HG02852 (cell line): ENCODE data around the gene MARCHF3.

Experiments used
- ATAC-seq: cut with Tn5 transposase; IDR thresholded peaks from one replicate; pipeline ENCODE4 v1.9.1; 2021; ENCODE audit warnings: mild to moderate bottlenecking, moderate library complexity; ENCODE audit not compliant: unreplicated experiment

Gene MARCHF3

GRCh38 chr5:126826619-126827215, 203.6 kb downstream of the MARCHF3 start:
- no peak for ATAC-seq

DNA sequence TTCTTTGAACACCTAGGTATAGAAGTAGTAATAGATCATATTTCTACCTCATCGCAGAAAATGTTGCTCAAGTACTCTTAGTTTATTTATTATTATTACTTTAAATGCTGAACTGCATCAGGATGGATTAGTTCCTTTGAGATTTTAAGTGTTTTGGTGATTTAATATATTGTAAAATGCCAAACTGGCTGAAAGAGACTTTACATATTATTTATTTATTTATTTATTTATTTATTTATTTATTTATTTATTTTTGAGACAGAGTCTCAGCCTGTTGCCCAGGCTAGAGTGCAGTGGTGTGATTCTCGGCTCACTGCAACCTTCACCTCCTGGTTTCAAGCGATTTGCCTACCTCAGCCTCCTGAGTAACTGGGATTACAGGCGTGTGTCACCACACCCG, 211.1 kb downstream of the MARCHF3 start:
- no peak for ATAC-seq

DNA sequence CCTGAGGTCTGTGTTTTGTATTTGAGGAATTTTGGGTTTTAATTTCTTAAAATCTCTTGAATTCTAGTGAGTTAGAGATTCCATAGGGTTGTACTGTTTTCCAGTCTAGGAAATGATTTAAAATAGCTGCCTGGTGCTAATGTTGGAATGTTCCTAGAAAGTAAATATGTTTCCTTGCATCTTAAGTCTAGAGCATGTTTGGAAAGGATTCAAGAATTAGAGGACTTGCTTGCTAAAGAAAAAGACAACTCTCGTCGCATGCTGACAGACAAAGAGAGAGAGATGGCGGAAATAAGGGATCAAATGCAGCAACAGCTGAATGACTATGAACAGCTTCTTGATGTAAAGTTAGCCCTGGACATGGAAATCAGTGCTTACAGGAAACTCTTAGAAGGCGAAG, 211.6 kb downstream of the MARCHF3 start:
- no peak for ATAC-seq
